Keratinocyte (primary cell): ENCODE results near the gene DPP9. TPM values are rescaled to one million over a fixed set of nuclear protein-coding genes. Genes with fewer than 3 reads are reported as not detected.

Experiments used
- DNase-seq: peaks from one replicate; pipeline ENCODE4 v3.0.0-alpha.2; 2011; ENCODE audit warnings: low read depth, missing footprints, low spot score
- FAIRE-seq: peaks from 2 replicates; lab custom pipeline; 2011; peaks lifted over from hg19 to GRCh38; lab: Jason Lieb, UNC
- H2AFZ ChIP-seq: 2 replicates; pipeline ENCODE4 v1.6.0; 2012; ENCODE audit warnings: low read length, control low read depth, inconsistent platforms; ENCODE audit not compliant: control insufficient read depth
- H3K27ac ChIP-seq: 2 replicates; pipeline ENCODE4 v1.5.1; 2011; ENCODE audit warnings: low read length; ENCODE audit not compliant: control insufficient read depth, insufficient read depth
- H3K27me3 ChIP-seq: 3 replicates; pipeline ENCODE4 v1.6.0; 2011; ENCODE audit warnings: low read length; ENCODE audit not compliant: control insufficient read depth, insufficient read depth; ENCODE audit errors: extremely low read depth
- H3K36me3 ChIP-seq, 2 experiments: 2 replicates in 1 of 2; 3 replicates in 1 of 2; pipeline ENCODE4 v1.5.1; 2011; ENCODE audit warnings: low read length in 2 of 2, mild to moderate bottlenecking in 1 of 2; ENCODE audit not compliant: control insufficient read depth in 2 of 2, insufficient read depth in 2 of 2; ENCODE audit errors: extremely low read depth in 1 of 2
- H3K4me1 ChIP-seq: 3 replicates; pipeline ENCODE4 v1.5.1; 2011; ENCODE audit warnings: low read length; ENCODE audit not compliant: control insufficient read depth, insufficient read depth; ENCODE audit errors: extremely low read depth
- H3K4me2 ChIP-seq: 3 replicates; pipeline ENCODE4 v1.6.0; 2011; ENCODE audit warnings: low read depth, low read length; ENCODE audit not compliant: control insufficient read depth, insufficient read depth; ENCODE audit errors: extremely low read depth
- H3K4me3 ChIP-seq, 3 experiments: fragments of 200-600 bp in 1 of 3; sonication (generic) in 1 of 3; 2 replicates in 2 of 3; 3 replicates in 1 of 3; pipeline ENCODE4 v1.5.1; 2011 to 2016; ENCODE audit warnings: low read length in 3 of 3, mild to moderate bottlenecking in 3 of 3, control low read depth in 2 of 3, inconsistent platforms in 1 of 3, low read depth in 1 of 3, mixed read lengths in 1 of 3, mixed run types in 1 of 3, moderate library complexity in 1 of 3; ENCODE audit not compliant: control insufficient read depth in 2 of 3, insufficient read depth in 2 of 3; ENCODE audit errors: extremely low read depth in 1 of 3
- H3K79me2 ChIP-seq: 2 replicates; pipeline ENCODE4 v1.6.0; 2012; ENCODE audit warnings: low read length; ENCODE audit not compliant: control insufficient read depth, insufficient read depth
- H3K9ac ChIP-seq: 3 replicates; pipeline ENCODE4 v1.6.0; 2011; ENCODE audit warnings: low read length; ENCODE audit not compliant: control insufficient read depth, insufficient read depth; ENCODE audit errors: extremely low read depth
- H3K9me1 ChIP-seq: 3 replicates; pipeline ENCODE4 v1.6.0; 2011; ENCODE audit warnings: low read length; ENCODE audit not compliant: control insufficient read depth, insufficient read depth; ENCODE audit errors: extremely low read depth
- H3K9me3 ChIP-seq: 2 replicates; pipeline ENCODE4 v1.5.1; 2012; ENCODE audit warnings: low read depth, low read length; ENCODE audit not compliant: control insufficient read depth
- H4K20me1 ChIP-seq: 3 replicates; pipeline ENCODE4 v1.6.0; 2011; ENCODE audit warnings: low read length; ENCODE audit not compliant: control insufficient read depth, insufficient read depth; ENCODE audit errors: extremely low read depth
- CTCF ChIP-seq, 3 experiments: IDR thresholded peaks in 1 of 3; conservative IDR thresholded peaks in 1 of 3; optimal IDR thresholded peaks in 1 of 3; 2 replicates in 2 of 3; 3 replicates in 1 of 3; pipeline versions ENCODE3 to v1.5.1; 2011; ENCODE audit warnings: low read length in 3 of 3, mild to moderate bottlenecking in 3 of 3, moderate library complexity in 2 of 3, control low read depth in 1 of 3, inconsistent platforms in 1 of 3; ENCODE audit not compliant: insufficient read depth in 2 of 3; ENCODE audit errors: extremely low read depth in 1 of 3
- EZH2 ChIP-seq: IDR thresholded peaks from one replicate; pipeline ENCODE4 v1.6.1; 2012; ENCODE audit warnings: inconsistent platforms, mild to moderate bottlenecking, low read length, moderate library complexity
- dilution Hi-C: fragments of 300-500 bp; cut with MboI; formaldehyde crosslinking; loops from one replicate; pipeline ENCODE4 v1.7.0; 2020; ENCODE audit warnings: low sequenced_read_pairs; ENCODE audit not compliant: extremely low pct_ligation_motif_present
- polyA plus RNA-seq, 5 experiments: library from polyadenylated mRNA; depleted of rRNA in 3 of 5; stranded (reverse) in 3 of 5; stranded (forward) in 1 of 5; unstranded in 1 of 5; fragments of >200 nt; gene quantifications; 1 replicate in 1 of 5; 2 replicates in 3 of 5; 3 replicates in 1 of 5; pipeline versions ENCODE4 v1.2.1 to v1.2.3, GENCODE V29; 2011 to 2012; ENCODE audit warnings: missing spikeins in 2 of 5, low read depth in 1 of 5, low replicate concordance in 1 of 5

The DPP9 gene
- polyA plus RNA-seq, 1 donor (not counting 4 experiments of a cell fraction or from before 2014, with no cell fraction given): 19.2 TPM

- Histone ChIP-seq H3K79me2 (no peaks in the 10 kb centered on the region), H2AFZ (no peak overlapping the region), H3K4me1 (peaks cover 7% of the 10 kb centered on the region), H3K4me2 (no peak overlapping the region), H3K36me3 (no peaks in the 10 kb centered on the region), H4K20me1 (peaks cover 2% of the 10 kb centered on the region), H3K9me1 (no peaks in the 10 kb centered on the region), H3K9me3 (no peaks in the 10 kb centered on the region), H3K4me3 (no peak overlapping the region), H3K27ac (no peak overlapping the region), H3K27me3 (peaks cover 9% of the 10 kb centered on the region), H3K9ac (no peak overlapping the region)
- TF ChIP-seq EZH2 (no peak), CTCF (optimal IDR thresholded peaks at IDR 0.05 in 1 of 3, IDR thresholded peaks at IDR 0.05 in 1 of 3, conservative IDR thresholded peaks at IDR 0.05 in 1 of 3; ENCODE audit: extremely low read depth in 1 of 3, insufficient read depth in 2 of 3, low read length in 3 of 3) (no peak)
- DNase-seq: no peak
- no peak for FAIRE-seq
- dilution Hi-C loops: no loop called here
Measured at GRCh38 chr19:4748589-4748988, 24.9 kb upstream of the DPP9 start.

GRCh38 chr19:4748185-4748584, 24.5 kb upstream of the DPP9 start:
- FAIRE-seq: no peak
- DNase-seq: no peak
- H3K27me3 ChIP-seq: peaks cover 9% of the 10 kb centered on the region
- dilution Hi-C loops: no loop called here
- H3K9me3 ChIP-seq: no peaks in the 10 kb centered on the region
- H3K9ac ChIP-seq: no peak overlapping the region
- no peak overlapping the region for H3K27ac ChIP-seq
- H2AFZ ChIP-seq: no peak overlapping the region
- TF ChIP-seq EZH2: no peak
- TF ChIP-seq CTCF (optimal IDR thresholded peaks at IDR 0.05 in 1 of 3, IDR thresholded peaks at IDR 0.05 in 1 of 3, conservative IDR thresholded peaks at IDR 0.05 in 1 of 3; ENCODE audit: extremely low read depth in 1 of 3, insufficient read depth in 2 of 3, low read length in 3 of 3): no peak
- no peak overlapping the region for H3K4me2 ChIP-seq
- no peak overlapping the region for H3K4me3 ChIP-seq
- H3K9me1 ChIP-seq: no peaks in the 10 kb centered on the region
- no peaks in the 10 kb centered on the region for H3K79me2 ChIP-seq
- H3K4me1 ChIP-seq: peaks cover 7% of the 10 kb centered on the region
- H4K20me1 ChIP-seq: peaks cover 2% of the 10 kb centered on the region
- H3K36me3 ChIP-seq: no peaks in the 10 kb centered on the region
